ENCODE measurements around the gene KLHL36.
"Not testable (repeated sequence)": the region's sequence is repeated elsewhere in the genome, so short reads cannot be mapped to it uniquely, and the experiment has no call there.

KLHL36 gene

GRCh38 chr16:84617041-84617790 is 31.1 kb upstream of the KLHL36 start:
- DNase-seq, result no peak

- peak; percentile 95 for DNase-seq
These were observed 30.3 kb upstream of the KLHL36 start, which contains the start of gene COTL1 for GRCh38 chr16:84617791-84618580. Gene COTL1 (minus strand): TSS chr16:84618078. CDS start chr16:84617914, 164 bp downstream.

GRCh38 chr16:84618581-84619460 is 29.5 kb upstream of the KLHL36 start:
- no peak for DNase-seq

GRCh38 chr16:84620913-84621312 is 27.4 kb upstream of the KLHL36 start:
- DNase-seq, result not testable (repeated sequence)

GRCh38 chr16:84625556-84625955 is 22.8 kb upstream of the KLHL36 start:
- DNase-seq, result no peak

GRCh38 chr16:84628226-84628731 is 20.0 kb upstream of the KLHL36 start:
- DNase-seq, result no peak

- no peak for DNase-seq
These were observed 18.7 kb upstream of the KLHL36 start for GRCh38 chr16:84629580-84629979.

GRCh38 chr16:84630009-84630408 is 18.3 kb upstream of the KLHL36 start:
- no peak for DNase-seq

- no peak for DNase-seq
These were observed 17.7 kb upstream of the KLHL36 start for GRCh38 chr16:84630446-84631152.

GRCh38 chr16:84631153-84631466 is 17.2 kb upstream of the KLHL36 start:
- no peak for DNase-seq

GRCh38 chr16:84631886-84632285 is 16.4 kb upstream of the KLHL36 start:
- no peak for DNase-seq

- not testable (repeated sequence) for DNase-seq
These were observed 15.4 kb upstream of the KLHL36 start for GRCh38 chr16:84632862-84633261.

- DNase-seq, result no peak
These were observed 14.7 kb upstream of the KLHL36 start for GRCh38 chr16:84633622-84634021.

GRCh38 chr16:84635702-84636101 is 12.6 kb upstream of the KLHL36 start:
- no peak for DNase-seq

- DNase-seq, result no peak
These were observed 10.6 kb upstream of the KLHL36 start for GRCh38 chr16:84637709-84638108.

- no peak for DNase-seq
These were observed 10.0 kb upstream of the KLHL36 start for GRCh38 chr16:84638231-84638806.

- no peak for DNase-seq
These were observed 8.2 kb upstream of the KLHL36 start for GRCh38 chr16:84640145-84640544.

- DNase-seq, result no peak
These were observed 6.5 kb upstream of the KLHL36 start for GRCh38 chr16:84641643-84642358.

GRCh38 chr16:84643180-84643583 is 5.1 kb upstream of the KLHL36 start:
- no peak for DNase-seq

GRCh38 chr16:84643674-84644073 is 4.6 kb upstream of the KLHL36 start:
- no peak for DNase-seq
